Body of pancreas (tissue), 4 donors: ENCODE data around the gene TCP11L2.

Source experiments
- POLR2A ChIP-seq, 3 donors: fragments of 450-650 bp; IDR thresholded peaks; one replicate each; pipeline ENCODE4 v1.6.1; 2016; ENCODE audit warnings: antibody characterized with exemption in 3 of 3, mild to moderate bottlenecking in 2 of 3
- TF ChIP-seq, protein P1 (sequence below), 7 experiments: fragments of 450-650 bp in 4 of 7; fragments of 200-600 bp in 3 of 7; sonication (generic) in 3 of 7; IDR thresholded peaks; one replicate each; pipeline ENCODE4 v1.5.1; 2016 to 2019; ENCODE audit warnings: antibody characterized with exemption in 7 of 7

DNA sequence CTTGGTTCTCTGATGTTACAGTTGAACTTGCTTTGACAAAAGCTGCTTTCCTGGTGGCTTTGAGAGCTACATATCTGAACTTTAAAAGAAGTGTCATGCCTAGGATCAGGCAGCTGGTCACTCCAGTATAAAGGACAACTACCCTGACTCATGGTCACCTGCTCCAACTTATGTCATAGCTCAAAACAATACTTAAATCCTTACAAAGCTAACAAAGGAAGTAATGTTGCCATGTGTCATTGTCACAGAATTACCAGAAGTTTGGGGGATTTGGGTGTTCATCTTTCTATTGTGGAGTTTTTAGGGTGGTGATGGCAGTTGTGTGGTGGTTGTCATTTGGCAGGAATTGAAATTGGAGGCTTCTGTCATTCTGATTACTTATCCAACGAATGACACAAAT is 1.8 kb upstream of the TCP11L2 start:
- TF ChIP-seq, protein P1, sequence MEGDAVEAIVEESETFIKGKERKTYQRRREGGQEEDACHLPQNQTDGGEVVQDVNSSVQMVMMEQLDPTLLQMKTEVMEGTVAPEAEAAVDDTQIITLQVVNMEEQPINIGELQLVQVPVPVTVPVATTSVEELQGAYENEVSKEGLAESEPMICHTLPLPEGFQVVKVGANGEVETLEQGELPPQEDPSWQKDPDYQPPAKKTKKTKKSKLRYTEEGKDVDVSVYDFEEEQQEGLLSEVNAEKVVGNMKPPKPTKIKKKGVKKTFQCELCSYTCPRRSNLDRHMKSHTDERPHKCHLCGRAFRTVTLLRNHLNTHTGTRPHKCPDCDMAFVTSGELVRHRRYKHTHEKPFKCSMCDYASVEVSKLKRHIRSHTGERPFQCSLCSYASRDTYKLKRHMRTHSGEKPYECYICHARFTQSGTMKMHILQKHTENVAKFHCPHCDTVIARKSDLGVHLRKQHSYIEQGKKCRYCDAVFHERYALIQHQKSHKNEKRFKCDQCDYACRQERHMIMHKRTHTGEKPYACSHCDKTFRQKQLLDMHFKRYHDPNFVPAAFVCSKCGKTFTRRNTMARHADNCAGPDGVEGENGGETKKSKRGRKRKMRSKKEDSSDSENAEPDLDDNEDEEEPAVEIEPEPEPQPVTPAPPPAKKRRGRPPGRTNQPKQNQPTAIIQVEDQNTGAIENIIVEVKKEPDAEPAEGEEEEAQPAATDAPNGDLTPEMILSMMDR (IDR thresholded peaks at IDR 0.05), result no peak
- no peak for TF ChIP-seq POLR2A (IDR thresholded peaks at IDR 0.05)
